Liver (tissue), 9 donors: ENCODE data around the gene RCAN2. TPM values are rescaled to one million over a fixed set of nuclear protein-coding genes. Genes with fewer than 3 reads are reported as not detected.

Source experiments
- DNase-seq: peaks from one replicate; pipeline ENCODE4 v3.0.0-alpha.2; 2017; ENCODE audit warnings: low spot score
- H3K27ac ChIP-seq, 2 donors: one replicate each; pipeline ENCODE4 v1.7.0; 2013; ENCODE audit warnings: inconsistent platforms in 2 of 2, low read length in 2 of 2, control low read depth in 1 of 2, low read depth in 1 of 2, mild to moderate bottlenecking in 1 of 2
- H3K27me3 ChIP-seq, 4 donors: one replicate each; pipeline versions ENCODE4 v1.6.1 to v1.7.0; 2013; ENCODE audit warnings: low read length in 3 of 4, inconsistent platforms in 1 of 4, mild to moderate bottlenecking in 1 of 4, moderate library complexity in 1 of 4; ENCODE audit not compliant: control insufficient read depth in 4 of 4, insufficient read depth in 4 of 4
- H3K36me3 ChIP-seq, 4 donors: one replicate each; pipeline versions ENCODE4 v1.6.1 to v1.7.0; 2013; ENCODE audit warnings: low read length in 3 of 4, mild to moderate bottlenecking in 3 of 4, low read depth in 1 of 4, moderate library complexity in 1 of 4; ENCODE audit not compliant: control insufficient read depth in 4 of 4, insufficient read depth in 3 of 4
- H3K4me1 ChIP-seq, 4 donors: one replicate each; pipeline versions ENCODE4 v1.6.1 to v1.7.0; 2013; ENCODE audit warnings: low read length in 3 of 4, mild to moderate bottlenecking in 3 of 4, moderate library complexity in 1 of 4; ENCODE audit not compliant: control insufficient read depth in 4 of 4, insufficient read depth in 4 of 4
- H3K4me3 ChIP-seq, 3 donors: one replicate each; pipeline versions ENCODE4 v1.6.1 to v1.7.0; 2013; ENCODE audit warnings: low read length in 3 of 3, control low read depth in 1 of 3, low read depth in 1 of 3, mild to moderate bottlenecking in 1 of 3
- H3K9ac ChIP-seq, 2 donors: one replicate each; pipeline ENCODE4 v1.7.0; 2013; ENCODE audit warnings: low read length in 2 of 2, mild to moderate bottlenecking in 2 of 2, moderate library complexity in 2 of 2, control low read depth in 1 of 2, low read depth in 1 of 2
- H3K9me3 ChIP-seq, 4 donors: one replicate each; pipeline versions ENCODE4 v1.6.1 to v1.7.0; 2013; ENCODE audit warnings: low read length in 3 of 4; ENCODE audit not compliant: control insufficient read depth in 4 of 4
- FOXA2 ChIP-seq: IDR thresholded peaks from 2 replicates; pipeline ENCODE4 v1.6.1; 2016; ENCODE audit warnings: antibody characterized with exemption
- GABPA ChIP-seq, 2 donors: IDR thresholded peaks in 1 of 2; conservative IDR thresholded peaks in 1 of 2; 2 replicates each; pipeline ENCODE4 v1.6.1; 2016; ENCODE audit warnings: antibody characterized with exemption in 2 of 2, mild to moderate bottlenecking in 1 of 2, moderate library complexity in 1 of 2
- HNF4A ChIP-seq, 2 donors: conservative IDR thresholded peaks; 2 replicates each; pipeline ENCODE4 v1.6.1; 2016; ENCODE audit warnings: antibody characterized with exemption in 2 of 2, mild to moderate bottlenecking in 2 of 2
- HNF4G ChIP-seq: IDR thresholded peaks from 2 replicates; pipeline ENCODE4 v1.6.1; 2016; ENCODE audit warnings: antibody characterized with exemption
- NR2F2 ChIP-seq: IDR thresholded peaks from 2 replicates; pipeline ENCODE4 v1.6.1; 2016; ENCODE audit warnings: antibody characterized with exemption
- SP1 ChIP-seq: IDR thresholded peaks from 2 replicates; pipeline ENCODE4 v1.6.1; 2018; ENCODE audit warnings: antibody characterized with exemption, mild to moderate bottlenecking
- TAF1 ChIP-seq: conservative IDR thresholded peaks from 2 replicates; pipeline ENCODE4 v1.6.1; 2016; ENCODE audit warnings: antibody characterized with exemption, mild to moderate bottlenecking
- YY1 ChIP-seq: IDR thresholded peaks from 2 replicates; pipeline ENCODE4 v1.6.1; 2016; ENCODE audit warnings: antibody characterized with exemption, mild to moderate bottlenecking
- WGBS: extraction: QIAGEN DNeasy Blood & Tissue Kit; methylation state at CpG from one replicate; pipeline ENCODE4 v1.1.7; 2013; 5-methylcytosine and 5-hydroxymethylcytosine counted together
- polyA plus RNA-seq, 2 donors: library from polyadenylated mRNA; stranded (reverse) in 1 of 2; unstranded in 1 of 2; fragments of 200-250 nt in 1 of 2; fragments of >200 nt in 1 of 2; fragmentation: Nextera tagmentation in 1 of 2; extraction: Ambion mirVana in 1 of 2; gene quantifications; one replicate each; pipeline versions ENCODE4 v1.2.1 to v1.2.3, GENCODE V29; 2013 to 2015
- total RNA-seq, 2 donors: library from RNA; depleted of rRNA; stranded (reverse); fragments of >200 nt; gene quantifications; one replicate each; pipeline ENCODE4 v1.2.3, GENCODE V29; 2014
- TF ChIP-seq, protein P1 (sequence below): IDR thresholded peaks from 2 replicates; pipeline ENCODE4 v1.6.1; 2016; ENCODE audit warnings: antibody characterized with exemption
- TF ChIP-seq, protein P2 (sequence below): fragments of 150-350 bp; IDR thresholded peaks from 2 replicates; pipeline ENCODE4 v1.5.1; 2017; ENCODE audit warnings: improper control_type of control experiment, low read depth, low read length; ENCODE audit not compliant: missing input control
- TF ChIP-seq, protein P3 (sequence below): IDR thresholded peaks from 2 replicates; pipeline ENCODE4 v1.6.1; 2016; ENCODE audit warnings: antibody characterized with exemption, mild to moderate bottlenecking
- donor health status: healthy.
- donor health status: healthy.
- donor health status: healthy.
- donor health status: healthy.
- donor health status: healthy.

Gene RCAN2
- total and polyA plus RNA-seq, 4 donors = 0.19 to 8.2 (median 2.4) TPM

DNA sequence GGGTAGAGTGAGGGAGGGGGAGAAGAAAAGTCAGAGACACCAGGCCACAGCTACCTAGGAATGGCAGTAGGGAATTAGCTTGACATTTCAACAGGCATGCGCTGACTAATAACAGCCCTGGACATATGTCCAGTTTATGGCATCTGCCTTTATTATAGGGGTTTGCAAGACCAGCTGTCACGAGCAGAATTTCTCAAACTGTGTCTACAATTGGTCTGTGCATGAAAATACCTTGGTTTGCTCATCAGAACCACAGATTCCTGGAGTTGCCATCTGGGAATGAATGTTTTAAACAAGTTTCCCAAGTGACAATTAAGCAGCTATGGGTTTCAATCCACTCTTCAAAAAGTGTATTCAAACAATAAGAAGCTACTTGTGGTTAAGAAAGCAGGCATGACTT is 210.1 kb downstream of the RCAN2 start:
- Histone ChIP-seq H3K9ac (no peak overlapping the region), H3K4me1 (no peaks in the 10 kb centered on the region), H3K36me3 (no peaks in the 10 kb centered on the region), H3K9me3 (no peaks in the 10 kb centered on the region), H3K27ac (no peak overlapping the region), H3K27me3 (no peaks in the 10 kb centered on the region), H3K4me3 (no peak overlapping the region)
- 95% methylated on average over 2 of the region's 2 CpGs for WGBS
- DNase-seq = no peak
- TF ChIP-seq TAF1 = no peak

DNA sequence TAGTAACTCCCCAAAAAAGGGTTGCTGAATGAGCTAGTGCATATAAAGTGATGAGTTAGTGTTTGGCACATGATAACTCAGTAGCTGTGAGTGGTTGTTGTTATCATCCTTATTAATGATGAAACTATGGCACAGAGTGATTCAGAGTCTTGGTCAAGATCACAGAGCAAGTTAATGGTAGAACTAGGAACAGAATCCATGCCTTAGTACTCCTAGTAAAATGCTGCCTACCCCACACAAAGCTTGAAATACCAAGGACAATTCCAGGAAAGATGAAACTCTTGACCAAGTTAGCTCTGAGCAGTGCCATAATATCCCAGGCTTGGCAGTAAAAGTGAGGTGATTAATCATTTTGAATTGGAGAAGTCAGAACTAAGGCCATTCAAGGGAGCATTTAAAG is 211.4 kb downstream of the RCAN2 start:
- Histone ChIP-seq H3K9ac (no peak overlapping the region), H3K27ac (no peak overlapping the region), H3K4me1 (no peaks in the 10 kb centered on the region), H3K4me3 (no peak overlapping the region), H3K27me3 (no peaks in the 10 kb centered on the region), H3K36me3 (no peaks in the 10 kb centered on the region), H3K9me3 (no peaks in the 10 kb centered on the region)
- DNase-seq = no peak
- TF ChIP-seq NR2F2 = no peak
- TF ChIP-seq SP1 = no peak
- TF ChIP-seq, protein P1, sequence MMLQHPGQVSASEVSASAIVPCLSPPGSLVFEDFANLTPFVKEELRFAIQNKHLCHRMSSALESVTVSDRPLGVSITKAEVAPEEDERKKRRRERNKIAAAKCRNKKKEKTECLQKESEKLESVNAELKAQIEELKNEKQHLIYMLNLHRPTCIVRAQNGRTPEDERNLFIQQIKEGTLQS = no peak
- no peak for TF ChIP-seq GABPA (IDR thresholded peaks at IDR 0.05 in 1 of 2, conservative IDR thresholded peaks at IDR 0.05 in 1 of 2)
- no peak for TF ChIP-seq HNF4A (conservative IDR thresholded peaks at IDR 0.05)
- TF ChIP-seq, protein P2, sequence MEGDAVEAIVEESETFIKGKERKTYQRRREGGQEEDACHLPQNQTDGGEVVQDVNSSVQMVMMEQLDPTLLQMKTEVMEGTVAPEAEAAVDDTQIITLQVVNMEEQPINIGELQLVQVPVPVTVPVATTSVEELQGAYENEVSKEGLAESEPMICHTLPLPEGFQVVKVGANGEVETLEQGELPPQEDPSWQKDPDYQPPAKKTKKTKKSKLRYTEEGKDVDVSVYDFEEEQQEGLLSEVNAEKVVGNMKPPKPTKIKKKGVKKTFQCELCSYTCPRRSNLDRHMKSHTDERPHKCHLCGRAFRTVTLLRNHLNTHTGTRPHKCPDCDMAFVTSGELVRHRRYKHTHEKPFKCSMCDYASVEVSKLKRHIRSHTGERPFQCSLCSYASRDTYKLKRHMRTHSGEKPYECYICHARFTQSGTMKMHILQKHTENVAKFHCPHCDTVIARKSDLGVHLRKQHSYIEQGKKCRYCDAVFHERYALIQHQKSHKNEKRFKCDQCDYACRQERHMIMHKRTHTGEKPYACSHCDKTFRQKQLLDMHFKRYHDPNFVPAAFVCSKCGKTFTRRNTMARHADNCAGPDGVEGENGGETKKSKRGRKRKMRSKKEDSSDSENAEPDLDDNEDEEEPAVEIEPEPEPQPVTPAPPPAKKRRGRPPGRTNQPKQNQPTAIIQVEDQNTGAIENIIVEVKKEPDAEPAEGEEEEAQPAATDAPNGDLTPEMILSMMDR = no peak
- TF ChIP-seq, protein P3, sequence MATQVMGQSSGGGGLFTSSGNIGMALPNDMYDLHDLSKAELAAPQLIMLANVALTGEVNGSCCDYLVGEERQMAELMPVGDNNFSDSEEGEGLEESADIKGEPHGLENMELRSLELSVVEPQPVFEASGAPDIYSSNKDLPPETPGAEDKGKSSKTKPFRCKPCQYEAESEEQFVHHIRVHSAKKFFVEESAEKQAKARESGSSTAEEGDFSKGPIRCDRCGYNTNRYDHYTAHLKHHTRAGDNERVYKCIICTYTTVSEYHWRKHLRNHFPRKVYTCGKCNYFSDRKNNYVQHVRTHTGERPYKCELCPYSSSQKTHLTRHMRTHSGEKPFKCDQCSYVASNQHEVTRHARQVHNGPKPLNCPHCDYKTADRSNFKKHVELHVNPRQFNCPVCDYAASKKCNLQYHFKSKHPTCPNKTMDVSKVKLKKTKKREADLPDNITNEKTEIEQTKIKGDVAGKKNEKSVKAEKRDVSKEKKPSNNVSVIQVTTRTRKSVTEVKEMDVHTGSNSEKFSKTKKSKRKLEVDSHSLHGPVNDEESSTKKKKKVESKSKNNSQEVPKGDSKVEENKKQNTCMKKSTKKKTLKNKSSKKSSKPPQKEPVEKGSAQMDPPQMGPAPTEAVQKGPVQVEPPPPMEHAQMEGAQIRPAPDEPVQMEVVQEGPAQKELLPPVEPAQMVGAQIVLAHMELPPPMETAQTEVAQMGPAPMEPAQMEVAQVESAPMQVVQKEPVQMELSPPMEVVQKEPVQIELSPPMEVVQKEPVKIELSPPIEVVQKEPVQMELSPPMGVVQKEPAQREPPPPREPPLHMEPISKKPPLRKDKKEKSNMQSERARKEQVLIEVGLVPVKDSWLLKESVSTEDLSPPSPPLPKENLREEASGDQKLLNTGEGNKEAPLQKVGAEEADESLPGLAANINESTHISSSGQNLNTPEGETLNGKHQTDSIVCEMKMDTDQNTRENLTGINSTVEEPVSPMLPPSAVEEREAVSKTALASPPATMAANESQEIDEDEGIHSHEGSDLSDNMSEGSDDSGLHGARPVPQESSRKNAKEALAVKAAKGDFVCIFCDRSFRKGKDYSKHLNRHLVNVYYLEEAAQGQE = no peak
- no peak for TF ChIP-seq FOXA2

DNA sequence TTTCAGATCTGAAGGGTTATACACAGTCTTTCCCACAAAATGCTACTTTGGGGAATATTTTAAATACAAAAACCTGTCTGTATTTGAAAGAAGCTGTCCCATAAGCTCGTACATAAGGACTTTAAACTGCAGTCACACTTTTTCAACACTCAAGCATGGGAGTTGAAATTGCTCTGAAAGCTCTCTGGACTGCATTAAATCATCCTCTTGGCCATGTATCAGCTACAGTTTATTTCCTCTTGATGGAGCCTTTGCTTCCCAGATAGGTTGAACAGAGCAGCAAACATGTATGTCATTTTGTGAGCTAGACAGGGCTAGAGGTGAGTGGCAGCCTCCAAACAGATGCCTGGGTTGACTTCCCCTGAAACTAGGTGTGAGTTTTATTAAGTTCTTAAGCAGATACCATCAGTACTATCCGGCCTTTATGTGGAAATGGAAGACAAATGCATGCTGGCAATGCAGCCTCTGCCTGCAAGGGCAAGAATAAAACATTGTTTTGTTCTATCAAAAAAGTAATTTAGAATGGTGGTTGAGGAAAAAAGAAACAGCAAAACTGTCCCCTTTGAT is 214.6 kb downstream of the RCAN2 start:
- 80% methylated on average over 2 of the region's 2 CpGs for WGBS
- no peaks in the 10 kb centered on the region for H3K36me3 ChIP-seq
- no peaks in the 10 kb centered on the region for H3K9me3 ChIP-seq
- H3K27ac ChIP-seq = no peak overlapping the region
- H3K4me3 ChIP-seq = no peak overlapping the region
- no peaks in the 10 kb centered on the region for H3K27me3 ChIP-seq
- peaks cover 0 to 11% (median 4%) of the 10 kb centered on the region in 4 donors for H3K4me1 ChIP-seq
- H3K9ac ChIP-seq = no peak overlapping the region
- no peak for TF ChIP-seq YY1
- no peak for TF ChIP-seq HNF4G
- TF ChIP-seq, protein P3 = no peak
- no peak for TF ChIP-seq SP1
- no peak for DNase-seq
